HEK293T (cell line): ENCODE results near the gene BMP6.

Experiments used
- CTCF ChIA-PET: fragments of 350-600 bp; formaldehyde crosslinking; extraction: SDS; loops from one replicate; lab custom pipeline; 2021; ENCODE audit warnings: antibody characterized with exemption, inconsistent platforms; lab: Yijun Ruan, JAX
- POLR2A ChIA-PET: fragments of 350-600 bp; formaldehyde crosslinking; extraction: SDS; loops from one replicate; lab custom pipeline; 2020; ENCODE audit warnings: antibody characterized with exemption, inconsistent platforms; lab: Yijun Ruan, JAX
- DNase-seq: peaks from one replicate; pipeline ENCODE4 v3.0.0; 2012; ENCODE audit warnings: mixed read lengths; ENCODE audit errors: extremely low spot score
- ARNT ChIP-seq: fragments of 450-650 bp; IDR thresholded peaks from 2 replicates; pipeline ENCODE4 v1.6.1; 2017; ENCODE audit warnings: mild to moderate bottlenecking
- BHLHE40 ChIP-seq: fragments of 450-650 bp; IDR thresholded peaks from 2 replicates; pipeline ENCODE4 v1.6.1; 2016; ENCODE audit warnings: mild to moderate bottlenecking, moderate library complexity, borderline replicate concordance
- CTBP1 ChIP-seq: fragments of 450-650 bp; IDR thresholded peaks from 2 replicates; pipeline ENCODE4 v1.6.1; 2016; ENCODE audit warnings: borderline replicate concordance
- ELF4 ChIP-seq: fragments of 450-650 bp; IDR thresholded peaks from 2 replicates; pipeline ENCODE4 v1.6.1; 2017; ENCODE audit warnings: antibody characterized with exemption
- FOXA1 ChIP-seq: fragments of 450-650 bp; IDR thresholded peaks from 2 replicates; pipeline ENCODE4 v1.6.1; 2016; ENCODE audit warnings: mild to moderate bottlenecking
- FOXK2 ChIP-seq: fragments of 450-650 bp; IDR thresholded peaks from 2 replicates; pipeline ENCODE4 v1.6.1; 2016; ENCODE audit warnings: mild to moderate bottlenecking
- FOXM1 ChIP-seq: fragments of 450-650 bp; IDR thresholded peaks from 2 replicates; pipeline ENCODE4 v1.6.1; 2017; ENCODE audit warnings: mild to moderate bottlenecking, borderline replicate concordance
- HDGF ChIP-seq: fragments of 450-650 bp; IDR thresholded peaks from 2 replicates; pipeline ENCODE4 v1.6.1; 2017; ENCODE audit warnings: antibody characterized with exemption, borderline replicate concordance
- L3MBTL2 ChIP-seq: fragments of 450-650 bp; conservative IDR thresholded peaks from 2 replicates; pipeline ENCODE4 v1.6.1; 2016; ENCODE audit warnings: mild to moderate bottlenecking
- LEF1 ChIP-seq: fragments of 450-650 bp; IDR thresholded peaks from 2 replicates; pipeline ENCODE4 v1.6.1; 2017; ENCODE audit warnings: mild to moderate bottlenecking, borderline replicate concordance
- NFRKB ChIP-seq: fragments of 450-650 bp; IDR thresholded peaks from 2 replicates; pipeline ENCODE4 v1.6.1; 2016; ENCODE audit warnings: mild to moderate bottlenecking, moderate library complexity
- SP1 ChIP-seq: fragments of 450-650 bp; IDR thresholded peaks from 2 replicates; pipeline ENCODE4 v1.6.1; 2017
- SUZ12 ChIP-seq: fragments of 450-650 bp; IDR thresholded peaks from 2 replicates; pipeline ENCODE4 v1.6.1; 2016; ENCODE audit warnings: mild to moderate bottlenecking
- TARDBP ChIP-seq: fragments of 450-650 bp; IDR thresholded peaks from 2 replicates; pipeline ENCODE4 v1.6.1; 2016
- ZNF384 ChIP-seq: fragments of 450-650 bp; IDR thresholded peaks from 2 replicates; pipeline ENCODE4 v1.6.1; 2016
- TF ChIP-seq, protein P1 (sequence below): fragments of 450-650 bp; IDR thresholded peaks from 2 replicates; pipeline ENCODE4 v1.6.1; 2016

Gene BMP6

DNA sequence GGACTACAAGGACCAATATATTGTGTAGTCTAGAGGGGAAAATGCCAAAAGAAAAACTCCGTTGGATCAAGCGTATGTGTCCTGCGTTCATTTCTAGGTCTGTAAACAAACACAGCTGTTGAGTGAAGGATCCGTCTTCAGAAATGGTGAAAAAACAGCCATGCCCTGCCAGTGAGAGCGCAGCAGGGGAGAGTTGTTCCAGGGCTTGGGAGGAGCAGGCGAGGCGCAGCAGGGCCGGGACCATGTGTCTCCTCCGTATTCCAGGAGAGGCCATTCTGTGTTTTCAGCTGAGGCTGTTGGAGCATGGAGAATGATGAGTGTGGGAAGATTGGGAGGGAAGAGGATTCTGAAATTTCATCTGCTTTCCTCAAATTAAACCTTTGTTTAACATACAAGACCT lies 38.0 kb downstream of the BMP6 start:
- POLR2A ChIA-PET, result no interaction called here

DNA sequence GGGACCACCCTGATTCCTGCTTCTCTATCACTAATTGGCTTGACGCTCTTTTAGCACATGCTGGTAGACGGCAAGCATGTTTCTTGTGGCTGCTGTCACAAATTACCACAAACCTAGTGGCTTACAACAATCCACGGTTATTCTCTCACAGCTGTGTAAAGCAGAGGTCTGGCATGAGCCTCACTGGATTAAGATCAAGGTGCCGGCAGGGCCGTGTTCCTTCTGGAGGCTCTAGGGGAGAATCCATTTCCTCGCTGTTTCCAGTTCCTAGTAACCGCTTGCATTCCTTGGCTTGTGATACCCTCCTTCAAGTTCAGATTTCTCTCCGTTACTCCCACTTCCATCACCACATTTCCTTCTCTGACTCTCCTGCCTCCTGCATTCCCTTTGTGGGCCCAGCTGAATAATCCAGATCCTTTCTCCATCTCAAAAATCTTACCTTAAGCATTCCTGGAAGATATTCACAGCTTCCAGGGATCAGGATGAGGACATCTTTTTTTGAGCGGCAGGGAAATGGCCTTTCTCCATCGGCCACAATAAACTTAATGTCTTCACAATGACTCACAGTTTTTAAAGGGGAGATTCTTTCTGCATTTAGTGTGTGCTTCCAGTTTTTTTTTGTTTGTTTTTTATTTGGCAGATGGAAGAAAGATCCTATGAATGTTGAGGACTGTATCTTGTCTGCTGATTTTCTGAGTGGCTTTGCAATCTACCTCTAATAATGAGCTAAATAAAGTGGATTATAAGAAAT lies 39.9 kb downstream of the BMP6 start:
- POLR2A ChIA-PET, result no interaction called here
- TF ChIP-seq ZNF384 (no peak), ARNT (no peak), SUZ12 (no peak), HDGF (no peak), FOXK2 (no peak), SP1 (no peak), NFRKB (no peak), CTBP1 (no peak), ELF4 (no peak), L3MBTL2 (no peak), BHLHE40 (no peak), TARDBP (no peak), LEF1 (no peak)
- TF ChIP-seq, protein P1, sequence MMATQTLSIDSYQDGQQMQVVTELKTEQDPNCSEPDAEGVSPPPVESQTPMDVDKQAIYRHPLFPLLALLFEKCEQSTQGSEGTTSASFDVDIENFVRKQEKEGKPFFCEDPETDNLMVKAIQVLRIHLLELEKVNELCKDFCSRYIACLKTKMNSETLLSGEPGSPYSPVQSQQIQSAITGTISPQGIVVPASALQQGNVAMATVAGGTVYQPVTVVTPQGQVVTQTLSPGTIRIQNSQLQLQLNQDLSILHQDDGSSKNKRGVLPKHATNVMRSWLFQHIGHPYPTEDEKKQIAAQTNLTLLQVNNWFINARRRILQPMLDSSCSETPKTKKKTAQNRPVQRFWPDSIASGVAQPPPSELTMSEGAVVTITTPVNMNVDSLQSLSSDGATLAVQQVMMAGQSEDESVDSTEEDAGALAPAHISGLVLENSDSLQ, result no peak
- CTCF ChIA-PET, result no interaction called here
- no peak for DNase-seq

More for the DNA sequence above, 38.0 kb downstream of the BMP6 start:
- no peak for TF ChIP-seq FOXM1
- TF ChIP-seq BHLHE40, result no peak
- TF ChIP-seq CTBP1, result no peak
- TF ChIP-seq, protein P1, result no peak
- TF ChIP-seq SP1, result no peak
- no peak for TF ChIP-seq SUZ12
- TF ChIP-seq FOXA1, result no peak
- TF ChIP-seq L3MBTL2, result no peak
- TF ChIP-seq ARNT, result no peak
- TF ChIP-seq ZNF384, result no peak
- no peak for TF ChIP-seq FOXK2
- no peak for TF ChIP-seq TARDBP
- no peak for TF ChIP-seq NFRKB
- DNase-seq, result no peak
- CTCF ChIA-PET, result no interaction called here

DNA sequence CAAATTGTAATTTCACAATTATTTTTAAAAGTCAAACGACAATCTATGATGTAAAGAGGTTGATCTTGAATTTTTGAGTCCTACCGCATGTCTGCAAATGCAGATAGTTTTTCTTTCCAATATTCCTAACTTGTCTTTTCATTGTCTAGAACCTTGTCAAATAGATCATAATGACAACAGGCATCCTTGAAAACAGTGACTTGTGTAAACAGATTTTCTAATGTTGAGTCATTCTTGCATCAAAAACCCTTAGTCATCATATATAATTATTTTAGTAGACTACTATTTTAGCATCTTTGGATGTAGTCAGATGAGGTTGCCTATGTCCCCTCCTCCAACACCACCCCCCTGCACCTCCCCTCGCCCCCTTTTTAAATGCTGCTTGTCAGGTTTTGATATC lies 43.8 kb downstream of the BMP6 start:
- ChIA-PET CTCF (no interaction called here), POLR2A (no interaction called here)
- TF ChIP-seq ZNF384 (no peak), BHLHE40 (no peak), SP1 (no peak), SUZ12 (no peak)
- no peak for DNase-seq

DNA sequence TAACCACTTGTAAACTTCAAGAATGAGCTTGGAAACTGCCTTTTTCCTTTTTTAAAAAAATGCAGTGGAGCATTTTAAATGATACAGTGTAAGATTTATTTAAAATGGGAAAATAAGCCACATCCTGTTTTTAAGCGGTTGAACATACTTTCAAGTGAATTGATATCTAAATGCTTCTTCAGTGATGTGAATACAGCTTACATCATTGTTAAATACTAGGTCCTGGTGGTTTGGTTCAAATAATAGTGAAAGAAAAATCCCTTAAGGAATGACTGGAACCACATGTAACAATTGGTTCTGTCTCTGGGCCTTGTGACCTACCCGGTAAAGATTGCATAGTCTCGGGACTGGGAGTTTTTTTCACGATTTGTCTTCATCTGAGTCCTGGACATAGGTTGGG lies 44.2 kb downstream of the BMP6 start:
- ChIA-PET CTCF (interaction anchor here (0.6 kb wide), 1 partner anchor 69 kb away, joined by 3 read pairs; no protein-coding TSS in a partner anchor), POLR2A (no interaction called here)
- no peak for TF ChIP-seq SP1
- TF ChIP-seq ZNF384, result no peak
- TF ChIP-seq ELF4, result no peak
- TF ChIP-seq CTBP1, result no peak
- no peak for TF ChIP-seq BHLHE40
- no peak for TF ChIP-seq FOXK2
- no peak for TF ChIP-seq ARNT
- no peak for TF ChIP-seq FOXA1
- TF ChIP-seq SUZ12, result no peak
- no peak for TF ChIP-seq FOXM1
- TF ChIP-seq TARDBP, result no peak
- TF ChIP-seq, protein P1, result no peak
- TF ChIP-seq NFRKB, result no peak
- TF ChIP-seq HDGF, result no peak
- TF ChIP-seq LEF1, result no peak
- TF ChIP-seq L3MBTL2, result no peak
- no peak for DNase-seq

DNA sequence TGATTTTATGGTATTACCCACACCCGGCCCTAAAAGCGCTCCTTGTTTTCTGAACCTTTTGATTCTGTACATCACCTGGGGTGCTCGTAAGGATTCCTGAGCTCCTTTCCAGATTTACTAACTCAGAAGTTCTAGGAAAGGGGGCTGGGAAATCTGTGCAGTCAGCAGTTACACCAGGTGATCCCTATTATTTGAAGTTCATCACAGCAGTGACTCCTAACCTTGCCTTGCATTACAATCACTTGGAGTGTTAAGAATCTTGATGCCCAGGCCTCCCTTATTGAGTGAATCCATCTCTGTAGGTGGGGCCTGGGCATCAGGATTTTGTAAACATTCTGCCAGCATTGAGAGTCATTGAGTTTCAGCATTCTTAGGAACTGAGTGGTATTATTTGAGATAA lies 44.7 kb downstream of the BMP6 start:
- ChIA-PET CTCF (interaction anchor here (0.6 kb wide), 1 partner anchor 68 kb away, joined by 3 read pairs; no protein-coding TSS in a partner anchor), POLR2A (no interaction called here)
- TF ChIP-seq FOXM1 (no peak), FOXA1 (no peak), CTBP1 (no peak), SP1 (no peak), BHLHE40 (no peak), ZNF384 (no peak), FOXK2 (no peak), SUZ12 (no peak), HDGF (no peak), TARDBP (no peak)
- TF ChIP-seq, protein P1, result no peak
- no peak for DNase-seq

DNA sequence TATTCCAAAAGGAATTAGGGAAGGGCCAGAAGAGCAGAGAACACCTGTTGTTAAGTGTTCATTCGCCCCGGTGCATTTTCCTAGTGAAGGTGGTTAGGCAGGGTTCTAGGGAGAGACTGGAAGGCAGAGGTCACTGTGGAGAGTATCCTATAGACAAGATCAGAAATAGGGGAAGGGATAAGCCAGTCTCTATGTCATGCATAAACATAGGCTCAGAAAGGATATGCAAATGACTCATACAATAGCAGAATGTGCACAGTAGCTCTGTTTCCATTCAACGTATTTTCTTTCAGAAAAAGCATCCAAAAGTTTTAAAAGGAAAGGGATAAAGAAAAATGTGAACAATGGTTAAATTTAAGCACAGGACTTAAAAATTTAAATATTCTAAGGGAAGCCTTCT lies 47.4 kb downstream of the BMP6 start:
- CTCF ChIA-PET, result no interaction called here
- DNase-seq, result no peak
- TF ChIP-seq CTBP1, result no peak
- TF ChIP-seq, protein P1, result no peak
- TF ChIP-seq SP1, result no peak
- no peak for TF ChIP-seq TARDBP
- TF ChIP-seq FOXK2, result no peak
- no peak for TF ChIP-seq ARNT
- no peak for TF ChIP-seq BHLHE40
- no peak for TF ChIP-seq NFRKB
- TF ChIP-seq FOXM1, result no peak
- POLR2A ChIA-PET, result no interaction called here
